OCI-LY1 (cell line): Measurements from ENCODE around the gene MTF2.

ENCODE experiments used
- EZH2 ChIP-seq: fragments of 200-600 bp; sonication (generic), shearing (Covaris generic); IDR thresholded peaks from 2 replicates; pipeline ENCODE4 v1.8.0; 2017; ENCODE audit warnings: borderline replicate concordance, mixed run types, mild to moderate bottlenecking, antibody characterized with exemption, low read length, moderate library complexity, mixed read lengths
- TF ChIP-seq, protein P1 (sequence below): fragments of 200-600 bp; sonication (generic), shearing (Covaris generic); IDR thresholded peaks from 2 replicates; pipeline ENCODE4 v1.5.1; 2017; ENCODE audit warnings: mild to moderate bottlenecking, antibody characterized with exemption, low read length, moderate library complexity, mixed read lengths

DNA sequence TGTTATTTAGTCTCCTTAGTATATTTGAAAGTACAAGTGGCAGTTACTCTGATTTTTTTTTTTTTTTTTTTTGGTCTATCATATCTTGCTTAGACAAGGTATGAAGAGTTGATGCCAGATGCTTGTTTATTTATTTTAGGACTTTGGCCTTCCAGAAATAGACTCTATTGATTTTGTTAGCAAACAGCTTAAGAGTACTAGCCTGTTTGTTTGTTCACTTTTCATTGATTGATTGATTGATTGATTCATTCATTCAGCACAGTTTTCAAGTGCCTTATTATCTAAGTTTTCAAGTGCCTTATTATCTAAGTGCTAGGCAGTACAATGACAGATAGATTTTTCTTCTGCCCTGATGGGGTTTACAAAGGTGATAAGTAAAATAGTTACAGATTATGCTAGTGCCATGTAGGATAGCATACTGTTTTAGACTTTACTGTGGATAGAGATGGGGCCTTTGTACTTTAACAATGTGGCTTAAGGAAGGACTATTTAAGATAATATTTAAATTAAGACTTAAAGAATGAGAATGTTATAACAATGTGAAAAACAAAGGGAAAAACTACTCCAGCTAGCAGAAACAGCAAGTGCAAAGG, 50.5 kb downstream of the MTF2 start:
- TF ChIP-seq, protein P1, sequence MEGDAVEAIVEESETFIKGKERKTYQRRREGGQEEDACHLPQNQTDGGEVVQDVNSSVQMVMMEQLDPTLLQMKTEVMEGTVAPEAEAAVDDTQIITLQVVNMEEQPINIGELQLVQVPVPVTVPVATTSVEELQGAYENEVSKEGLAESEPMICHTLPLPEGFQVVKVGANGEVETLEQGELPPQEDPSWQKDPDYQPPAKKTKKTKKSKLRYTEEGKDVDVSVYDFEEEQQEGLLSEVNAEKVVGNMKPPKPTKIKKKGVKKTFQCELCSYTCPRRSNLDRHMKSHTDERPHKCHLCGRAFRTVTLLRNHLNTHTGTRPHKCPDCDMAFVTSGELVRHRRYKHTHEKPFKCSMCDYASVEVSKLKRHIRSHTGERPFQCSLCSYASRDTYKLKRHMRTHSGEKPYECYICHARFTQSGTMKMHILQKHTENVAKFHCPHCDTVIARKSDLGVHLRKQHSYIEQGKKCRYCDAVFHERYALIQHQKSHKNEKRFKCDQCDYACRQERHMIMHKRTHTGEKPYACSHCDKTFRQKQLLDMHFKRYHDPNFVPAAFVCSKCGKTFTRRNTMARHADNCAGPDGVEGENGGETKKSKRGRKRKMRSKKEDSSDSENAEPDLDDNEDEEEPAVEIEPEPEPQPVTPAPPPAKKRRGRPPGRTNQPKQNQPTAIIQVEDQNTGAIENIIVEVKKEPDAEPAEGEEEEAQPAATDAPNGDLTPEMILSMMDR: no peak
- TF ChIP-seq EZH2: no peak
